CD8-positive, alpha-beta memory T cell (primary cell): Measurements from ENCODE around the gene ZNF787. TPM values are rescaled to one million over a fixed set of nuclear protein-coding genes. Genes with fewer than 3 reads are reported as not detected.

Experiments used
- CTCF ChIA-PET: fragments of 350-600 bp; sonication (Branson Sonifier 250); formaldehyde crosslinking; loops from one replicate; lab custom pipeline; 2021; ENCODE audit warnings: antibody characterized with exemption; lab: Charles Lee
- POLR2A ChIA-PET: fragments of 350-600 bp; sonication (Branson Sonifier 250); formaldehyde crosslinking; loops from one replicate; lab custom pipeline; 2021; ENCODE audit warnings: antibody characterized with exemption; lab: Charles Lee
- DNase-seq, 5 donors: peaks; one replicate each; pipeline versions ENCODE4 v3.0.0 to v3.0.0-alpha.2; 2020 to 2022; ENCODE audit warnings: mixed read lengths in 1 of 5
- H3K27ac ChIP-seq: one replicate; pipeline ENCODE4 v1.7.0; 2013; ENCODE audit warnings: low read depth, mild to moderate bottlenecking, low read length, moderate library complexity
- H3K27me3 ChIP-seq: 2 replicates; pipeline ENCODE4 v1.7.0; 2013; ENCODE audit warnings: low read length, mild to moderate bottlenecking; ENCODE audit not compliant: insufficient read depth, poor library complexity, severe bottlenecking
- H3K36me3 ChIP-seq: 2 replicates; pipeline ENCODE4 v1.7.0; 2013; ENCODE audit warnings: mild to moderate bottlenecking, low read length, moderate library complexity; ENCODE audit not compliant: insufficient read depth
- H3K4me1 ChIP-seq: 2 replicates; pipeline ENCODE4 v1.7.0; 2013; ENCODE audit warnings: mild to moderate bottlenecking, low read length, moderate library complexity; ENCODE audit not compliant: insufficient read depth
- H3K4me3 ChIP-seq: 2 replicates; pipeline ENCODE4 v1.7.0; 2013; ENCODE audit warnings: mild to moderate bottlenecking, low read length
- H3K9me3 ChIP-seq: 2 replicates; pipeline ENCODE4 v1.7.0; 2013; ENCODE audit warnings: mild to moderate bottlenecking, low read length
- H3K27ac Mint-ChIP-seq, 8 donors: one replicate each; pipeline ENCODE4 v1.8.0; 2020 to 2021; ENCODE audit warnings: mixed read lengths in 8 of 8, mild to moderate bottlenecking in 6 of 8, inconsistent platforms in 3 of 8, moderate library complexity in 3 of 8
- H3K27me3 Mint-ChIP-seq, 2 donors: one replicate each; pipeline ENCODE4 v1.8.0; 2020 to 2021; ENCODE audit warnings: mixed read lengths in 2 of 2, mild to moderate bottlenecking in 1 of 2, moderate library complexity in 1 of 2
- H3K36me3 Mint-ChIP-seq, 3 donors: one replicate each; pipeline ENCODE4 v1.8.0; 2020 to 2021; ENCODE audit warnings: mixed read lengths in 3 of 3, inconsistent platforms in 1 of 3, mild to moderate bottlenecking in 1 of 3
- H3K4me1 Mint-ChIP-seq, 3 donors: one replicate each; pipeline ENCODE4 v1.8.0; 2020 to 2021; ENCODE audit warnings: mixed read lengths in 3 of 3, inconsistent platforms in 1 of 3, mild to moderate bottlenecking in 1 of 3
- H3K4me3 Mint-ChIP-seq, 7 donors: one replicate each; pipeline ENCODE4 v1.8.0; 2020 to 2021; ENCODE audit warnings: mixed read lengths in 7 of 7, mild to moderate bottlenecking in 6 of 7, moderate library complexity in 4 of 7, inconsistent platforms in 2 of 7
- H3K9me3 Mint-ChIP-seq, 5 donors: one replicate each; pipeline ENCODE4 v1.8.0; 2020 to 2022; ENCODE audit warnings: mixed read lengths in 5 of 5, mild to moderate bottlenecking in 3 of 5, moderate library complexity in 2 of 5, inconsistent platforms in 1 of 5
- polyA plus RNA-seq: library from polyadenylated mRNA; unstranded; fragments of 300-500 nt; fragmentation: Illumina TruSeq; gene quantifications from one replicate; pipeline ENCODE4 v1.2.3, GENCODE V29; 2021
- total RNA-seq, 2 experiments: library from RNA; stranded (reverse); gene quantifications; one replicate each; pipeline ENCODE4 v1.2.3, GENCODE V29; 2021

ZNF787 gene
- total and polyA plus RNA-seq, 3 experiments from 2014 or later = 2.8 to 38.7 (median 34.7) TPM

DNA sequence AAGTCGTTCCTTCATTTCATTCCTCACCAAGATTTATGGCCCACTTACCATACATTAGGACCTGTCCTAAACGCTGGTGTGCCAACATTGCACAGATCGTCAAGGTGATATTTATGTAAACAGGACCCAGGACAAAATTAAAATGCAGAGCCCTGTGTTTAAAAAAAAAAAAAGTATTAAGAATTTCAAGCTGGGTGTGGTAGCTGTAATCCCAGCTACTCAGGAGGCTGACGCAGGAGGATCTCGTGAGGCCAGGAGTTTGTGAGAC, 13.5 kb upstream of the ZNF787 start:
- Mint-ChIP-seq H3K9me3 (no peaks in the 10 kb centered on the region), H3K4me3 (peak overlapping the region in 1 of 7 donors; percentile 42), H3K36me3 (no peaks in the 10 kb centered on the region), H3K27ac (no peak overlapping the region), H3K27me3 (peaks cover 0 to 1% of the 10 kb centered on the region in 2 donors), H3K4me1 (peaks cover 1 to 5% (median 4%) of the 10 kb centered on the region in 3 donors)
- no peak for DNase-seq
- no peak overlapping the region for H3K4me3 ChIP-seq
- H3K36me3 ChIP-seq = no peaks in the 10 kb centered on the region
- ChIA-PET CTCF (no interaction called here), POLR2A (no interaction called here)
- no peaks in the 10 kb centered on the region for H3K4me1 ChIP-seq
- no peak overlapping the region for H3K27ac ChIP-seq
- H3K27me3 ChIP-seq = no peaks in the 10 kb centered on the region
- no peaks in the 10 kb centered on the region for H3K9me3 ChIP-seq

DNA sequence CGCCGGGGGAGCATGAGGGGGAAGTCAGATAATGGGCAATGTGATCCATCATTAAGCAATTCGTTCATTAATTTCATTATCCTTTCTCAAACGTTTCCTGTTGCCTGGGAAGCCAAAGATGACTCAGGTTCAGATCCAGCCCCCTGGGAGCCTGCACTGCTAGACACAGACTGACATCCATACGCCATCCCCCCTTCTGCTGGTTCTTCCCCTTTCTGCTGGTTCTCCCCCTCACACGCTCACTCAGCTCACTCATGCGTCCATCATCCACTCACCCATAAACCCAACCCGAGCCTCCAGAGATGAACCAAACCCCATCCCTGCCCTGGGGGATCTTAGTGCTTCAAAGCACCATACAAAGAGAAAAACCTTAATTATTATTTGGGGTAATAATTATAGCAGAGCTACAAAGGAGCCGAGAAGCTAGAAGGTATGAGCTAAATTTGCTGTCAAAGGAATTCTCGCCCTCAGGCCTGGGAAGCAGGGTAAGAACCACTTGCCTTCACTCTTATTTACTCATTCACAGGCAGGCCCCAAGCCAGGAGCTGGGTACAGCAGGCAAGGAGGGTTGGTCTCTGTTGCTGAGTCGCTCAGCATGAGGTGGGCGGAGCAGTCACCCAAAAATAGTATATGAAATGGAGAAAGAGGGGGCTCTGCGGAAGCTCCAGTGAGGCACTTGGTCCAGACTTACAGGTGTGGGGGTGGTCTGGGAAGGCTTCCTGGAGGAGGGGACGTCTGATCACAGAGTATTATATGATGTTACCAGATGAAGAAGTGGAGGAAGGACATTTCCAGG, 13.0 kb upstream of the ZNF787 start:
- no peaks in the 10 kb centered on the region for H3K4me1 ChIP-seq
- Mint-ChIP-seq H3K27me3 (peaks cover 0 to 1% of the 10 kb centered on the region in 2 donors), H3K9me3 (no peaks in the 10 kb centered on the region), H3K4me3 (peak overlapping the region in 1 of 7 donors; percentile 62), H3K36me3 (no peaks in the 10 kb centered on the region), H3K27ac (peak overlapping the region in 1 of 8 donors; percentile 23), H3K4me1 (peaks cover under 1 to 1% (median 1%) of the 10 kb centered on the region in 3 donors)
- H3K27me3 ChIP-seq = no peaks in the 10 kb centered on the region
- no peaks in the 10 kb centered on the region for H3K36me3 ChIP-seq
- H3K27ac ChIP-seq = no peak overlapping the region
- DNase-seq = no peak
- CTCF ChIA-PET = no interaction called here
- POLR2A ChIA-PET = no interaction called here
- no peak overlapping the region for H3K4me3 ChIP-seq
- no peaks in the 10 kb centered on the region for H3K9me3 ChIP-seq

DNA sequence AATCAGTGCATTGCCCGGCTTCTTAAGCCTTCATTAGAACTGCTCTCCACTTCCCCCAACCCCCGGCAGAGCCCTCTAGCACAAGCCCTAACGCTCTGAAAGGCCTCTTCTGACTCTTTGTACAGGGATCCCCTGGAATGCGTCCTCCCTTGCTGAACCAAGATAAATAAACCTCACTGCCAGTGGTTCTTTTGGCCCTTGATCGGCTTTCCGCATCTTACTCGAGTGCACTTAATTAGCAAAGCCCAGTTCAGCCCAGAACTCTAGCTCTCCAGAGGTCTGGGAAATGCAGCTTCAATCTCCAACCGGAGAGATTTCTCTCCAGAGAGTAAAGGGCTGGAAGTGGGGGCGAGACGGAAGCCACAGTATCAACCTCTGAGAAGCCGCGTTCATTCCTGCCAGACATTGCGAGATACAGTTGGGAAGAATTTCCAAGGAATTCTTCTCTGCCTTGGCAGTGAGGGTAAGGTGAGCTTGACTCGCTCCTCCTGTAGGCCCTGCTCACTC, 11.3 kb upstream of the ZNF787 start:
- no peaks in the 10 kb centered on the region for H3K36me3 ChIP-seq
- H3K9me3 ChIP-seq = no peaks in the 10 kb centered on the region
- no peak overlapping the region for H3K4me3 Mint-ChIP-seq
- no peaks in the 10 kb centered on the region for H3K27me3 ChIP-seq
- H3K27me3 Mint-ChIP-seq = peaks cover 0 to 1% of the 10 kb centered on the region in 2 donors
- no peaks in the 10 kb centered on the region for H3K9me3 Mint-ChIP-seq
- no peaks in the 10 kb centered on the region for H3K36me3 Mint-ChIP-seq
- no peak overlapping the region for H3K27ac ChIP-seq
- no peak for DNase-seq
- POLR2A ChIA-PET = no interaction called here
- H3K4me1 ChIP-seq = no peaks in the 10 kb centered on the region
- no peak overlapping the region for H3K4me3 ChIP-seq
- H3K27ac Mint-ChIP-seq = no peak overlapping the region
- no peaks in the 10 kb centered on the region for H3K4me1 Mint-ChIP-seq
- CTCF ChIA-PET = no interaction called here

DNA sequence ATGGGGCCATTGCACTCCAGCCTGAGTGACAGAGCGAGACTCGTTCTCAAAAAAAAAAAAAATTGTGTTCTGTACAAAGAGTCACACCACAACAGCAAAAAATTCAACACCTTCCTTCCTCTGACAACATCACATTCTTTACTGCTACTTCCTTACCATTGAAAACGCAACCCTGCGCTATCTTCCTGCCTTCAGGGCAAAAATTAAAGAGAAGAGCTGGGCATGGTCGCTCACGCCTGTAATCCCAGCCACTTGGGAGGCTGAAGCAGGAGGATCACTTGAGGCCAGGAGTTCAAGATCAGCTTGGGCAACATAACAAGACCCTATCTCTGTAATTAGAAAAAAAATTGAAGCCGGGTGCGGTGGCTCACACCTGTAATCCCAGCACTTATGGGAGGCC, 10.6 kb upstream of the ZNF787 start:
- no peak for DNase-seq
- Mint-ChIP-seq H3K4me1 (no peaks in the 10 kb centered on the region), H3K9me3 (no peaks in the 10 kb centered on the region), H3K27ac (no peak overlapping the region), H3K36me3 (no peaks in the 10 kb centered on the region), H3K4me3 (no peak overlapping the region), H3K27me3 (peaks cover 0 to 1% of the 10 kb centered on the region in 2 donors)
- no peaks in the 10 kb centered on the region for H3K4me1 ChIP-seq
- H3K9me3 ChIP-seq = no peaks in the 10 kb centered on the region
- ChIA-PET CTCF (interaction anchor here (0.7 kb wide), 1 partner anchor 9 kb away, joined by 4 read pairs; no protein-coding TSS in a partner anchor), POLR2A (no interaction called here)
- H3K27me3 ChIP-seq = no peaks in the 10 kb centered on the region
- H3K36me3 ChIP-seq = no peaks in the 10 kb centered on the region
- H3K4me3 ChIP-seq = no peak overlapping the region
- H3K27ac ChIP-seq = no peak overlapping the region

DNA sequence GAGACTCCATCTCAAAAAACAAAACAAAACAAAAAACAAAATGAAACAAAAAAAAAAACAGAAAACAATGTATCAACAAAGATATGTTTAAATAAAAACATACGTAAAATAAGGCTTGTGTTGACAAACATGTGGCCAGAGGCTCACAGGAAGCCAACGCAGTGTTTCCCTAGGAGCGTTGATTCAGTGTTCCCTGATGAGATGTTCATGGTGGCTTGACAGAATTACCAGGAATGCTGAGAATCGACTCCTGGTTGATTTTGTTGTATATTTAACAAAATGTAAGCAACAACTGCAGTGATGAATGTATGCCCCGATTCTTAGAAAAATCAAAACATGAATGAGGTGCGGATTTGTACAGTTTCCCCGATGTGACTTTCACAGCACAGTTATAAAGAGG, 8.9 kb upstream of the ZNF787 start:
- Mint-ChIP-seq H3K36me3 (no peaks in the 10 kb centered on the region), H3K4me1 (no peaks in the 10 kb centered on the region), H3K9me3 (no peaks in the 10 kb centered on the region), H3K27ac (no peak overlapping the region), H3K27me3 (peaks cover 0 to 1% of the 10 kb centered on the region in 2 donors), H3K4me3 (no peak overlapping the region)
- DNase-seq = no peak
- H3K27ac ChIP-seq = no peak overlapping the region
- CTCF ChIA-PET = no interaction called here
- no peaks in the 10 kb centered on the region for H3K27me3 ChIP-seq
- no peak overlapping the region for H3K4me3 ChIP-seq
- POLR2A ChIA-PET = no interaction called here
- peaks cover 6% of the 10 kb centered on the region for H3K4me1 ChIP-seq
- H3K36me3 ChIP-seq = no peaks in the 10 kb centered on the region
- no peaks in the 10 kb centered on the region for H3K9me3 ChIP-seq

DNA sequence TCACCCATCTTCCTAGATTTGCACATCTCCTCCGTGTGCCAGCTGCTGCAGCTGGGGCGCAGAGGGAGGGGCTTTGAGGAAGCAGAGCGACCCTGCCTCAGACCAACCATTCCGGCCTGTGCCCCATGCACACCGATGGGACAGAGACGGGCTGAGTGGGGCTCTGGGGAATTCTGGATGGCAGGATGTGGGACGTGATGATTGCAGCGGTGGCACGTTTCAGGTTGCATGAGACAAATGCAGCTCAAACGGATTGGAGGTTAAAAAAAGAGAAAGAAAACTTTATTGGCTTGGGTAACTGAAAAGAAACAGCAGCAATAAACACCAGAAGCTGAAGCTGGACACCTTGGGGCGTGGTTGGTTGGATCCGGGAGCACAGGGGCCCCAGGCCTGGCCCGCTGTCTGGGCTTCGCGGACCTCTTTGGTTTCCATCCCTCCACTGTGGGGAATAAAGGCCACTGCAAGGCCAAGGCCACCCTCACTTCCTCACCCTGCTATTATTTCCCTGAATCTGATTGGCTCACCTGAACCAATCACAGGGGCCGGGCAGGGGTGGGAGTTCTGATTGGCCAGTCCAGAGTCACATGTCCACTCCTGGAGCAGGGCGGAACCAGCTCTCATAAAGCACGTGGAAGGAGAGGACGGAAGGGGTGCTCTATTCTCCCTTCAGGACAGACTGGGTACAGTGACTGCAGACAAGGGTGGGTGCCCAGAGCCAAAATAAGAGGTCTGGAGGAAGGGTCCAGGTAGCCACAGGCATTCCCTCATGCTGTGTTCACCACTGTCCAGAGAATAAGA, 6.1 kb upstream of the ZNF787 start:
- Histone ChIP-seq H3K9me3 (no peaks in the 10 kb centered on the region), H3K4me1 (peaks cover 15% of the 10 kb centered on the region), H3K27me3 (no peaks in the 10 kb centered on the region), H3K27ac (no peak overlapping the region), H3K36me3 (no peaks in the 10 kb centered on the region), H3K4me3 (no peak overlapping the region)
- no peaks in the 10 kb centered on the region for H3K9me3 Mint-ChIP-seq
- H3K36me3 Mint-ChIP-seq = no peaks in the 10 kb centered on the region
- H3K27ac Mint-ChIP-seq = no peak overlapping the region
- DNase-seq = no peak
- ChIA-PET CTCF (no interaction called here), POLR2A (no interaction called here)
- no peaks in the 10 kb centered on the region for H3K27me3 Mint-ChIP-seq
- peaks cover 2 to 7% (median 2%) of the 10 kb centered on the region in 3 donors for H3K4me1 Mint-ChIP-seq
- no peak overlapping the region for H3K4me3 Mint-ChIP-seq

DNA sequence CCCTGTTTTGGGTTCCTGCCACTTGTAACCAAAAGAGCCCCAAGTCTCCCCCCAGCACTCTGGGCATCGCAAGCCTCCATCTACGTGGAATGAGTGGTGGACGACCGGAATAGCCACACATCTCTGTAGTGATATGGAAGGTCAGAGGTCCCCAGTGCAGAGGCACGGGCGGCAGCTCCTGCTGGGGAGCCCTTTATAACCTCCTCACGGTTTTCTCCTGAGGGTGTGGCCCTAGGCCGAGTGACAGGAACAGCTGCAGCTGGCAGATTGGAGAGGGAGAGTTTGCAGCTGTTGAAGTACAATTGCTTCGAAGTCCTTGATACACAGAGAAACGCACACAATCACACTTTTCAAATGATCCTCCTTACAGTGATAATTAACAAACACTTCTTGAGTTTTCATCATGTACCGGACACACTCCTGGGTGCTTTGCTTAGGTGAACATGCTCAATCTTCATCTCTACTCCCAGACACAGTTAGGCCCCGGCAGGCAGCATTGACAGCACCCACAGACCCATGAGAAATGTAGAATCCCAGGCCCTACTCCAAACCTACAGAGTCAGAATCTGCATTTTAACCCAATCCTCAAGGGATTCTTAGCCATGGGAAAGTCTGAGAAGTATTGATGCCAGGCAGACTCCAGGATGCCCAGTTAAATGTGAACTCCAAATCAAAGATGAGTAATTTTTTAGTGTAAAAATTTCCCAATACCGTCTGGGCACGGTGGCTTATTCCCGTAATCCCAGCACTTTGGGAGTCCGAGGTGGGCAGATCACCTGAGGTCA, 4.9 kb upstream of the ZNF787 start:
- no peak overlapping the region for H3K4me3 ChIP-seq
- no peaks in the 10 kb centered on the region for H3K27me3 ChIP-seq
- H3K4me1 Mint-ChIP-seq = peaks cover 9 to 14% (median 9%) of the 10 kb centered on the region in 3 donors
- H3K27me3 Mint-ChIP-seq = no peaks in the 10 kb centered on the region
- H3K9me3 Mint-ChIP-seq = no peaks in the 10 kb centered on the region
- no peak for DNase-seq
- H3K27ac Mint-ChIP-seq = peak overlapping the region in 1 of 8 donors; percentile 29
- H3K27ac ChIP-seq = no peak overlapping the region
- no peaks in the 10 kb centered on the region for H3K9me3 ChIP-seq
- CTCF ChIA-PET = no interaction called here
- peaks cover 21% of the 10 kb centered on the region for H3K4me1 ChIP-seq
- POLR2A ChIA-PET = no interaction called here
- H3K36me3 ChIP-seq = no peaks in the 10 kb centered on the region
- H3K4me3 Mint-ChIP-seq = no peak overlapping the region
- peaks cover 0 to 1% (median 0%) of the 10 kb centered on the region in 3 donors for H3K36me3 Mint-ChIP-seq
